ENCODE measurements around the gene EYS. TPM values are rescaled to one million over a fixed set of nuclear protein-coding genes. Genes with fewer than 3 reads are reported as not detected.

EYS gene
- total RNA-seq, 4 donors from 2014 or later = under 0.01 TPM; not detected in 3

- WGBS = 95% methylated on average over 2 of the region's 2 CpGs
- Histone ChIP-seq H3K36me3 (peaks cover 19 to 95% (median 60%) of the 10 kb centered on the region in 4 donors), H3K4me1 (no peaks in the 10 kb centered on the region)
Measured at GRCh38 chr6:63705707-63706106, 2001.3 kb downstream of the EYS start.

DNA sequence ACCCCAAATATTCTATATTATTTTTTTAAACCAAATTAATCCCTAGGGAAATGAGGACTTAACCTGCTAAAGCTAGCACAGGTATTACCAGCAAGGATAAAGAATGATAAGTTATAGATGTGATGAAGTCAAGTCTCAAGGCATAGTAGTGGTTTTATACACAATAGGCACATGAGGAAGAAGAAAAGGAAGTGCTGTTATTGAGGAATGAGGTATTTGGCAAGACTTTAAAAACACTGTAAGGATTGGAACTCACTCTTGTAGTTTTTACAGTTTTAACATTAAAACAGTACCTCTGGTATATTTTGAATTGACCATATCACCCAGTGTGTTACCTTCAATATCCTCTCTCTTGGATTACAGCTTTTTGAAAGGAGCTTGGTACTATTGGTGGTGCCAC lies 2016.8 kb downstream of the EYS start:
- no peak for DNase-seq (ENCODE audit: extremely low spot score)
- Histone ChIP-seq H3K27ac (replicated peaks in 1 of 4) (no peak overlapping the region), H3K27me3 (no peaks in the 10 kb centered on the region), H3K4me3 (no peak overlapping the region), H3K36me3 (peaks cover 0 to 10% (median 3%) of the 10 kb centered on the region in 4 donors), H3K9me3 (no peaks in the 10 kb centered on the region), H3K4me1 (no peaks in the 10 kb centered on the region)
- TF ChIP-seq POLR2AphosphoS5 (IDR thresholded peaks at IDR 0.05) (no peak), CTCF (IDR thresholded peaks at IDR 0.05) (no peak)
- intact Hi-C loops (cut with DNase I) = no loop called here

More at GRCh38 chr6:63705707-63706106, 2001.3 kb downstream of the EYS start:
- TF ChIP-seq POLR2A (IDR thresholded peaks at IDR 0.05; ENCODE audit: low read depth) (no peak), CTCF (IDR thresholded peaks at IDR 0.05) (no peak), EP300 (IDR thresholded peaks at IDR 0.05) (no peak), POLR2AphosphoS5 (IDR thresholded peaks at IDR 0.05) (no peak)
- intact Hi-C loops (cut with DNase I) = no loop called here
- Histone ChIP-seq H3K4me3 (no peak overlapping the region), H3K27me3 (no peaks in the 10 kb centered on the region), H3K9me3 (no peaks in the 10 kb centered on the region), H3K27ac (replicated peaks in 1 of 4) (no peak overlapping the region)
- no peak for DNase-seq (ENCODE audit: extremely low spot score)

- DNase-seq (ENCODE audit: extremely low spot score) = no peak
- Histone ChIP-seq H3K4me3 (no peak overlapping the region), H3K9me3 (no peaks in the 10 kb centered on the region), H3K4me1 (no peaks in the 10 kb centered on the region), H3K27ac (replicated peaks in 1 of 4) (no peak overlapping the region), H3K27me3 (no peaks in the 10 kb centered on the region), H3K36me3 (peaks cover 0 to 15% (median 7%) of the 10 kb centered on the region in 4 donors)
- no peak for TF ChIP-seq EP300 (IDR thresholded peaks at IDR 0.05)
- no peak for TF ChIP-seq CTCF (IDR thresholded peaks at IDR 0.05)
- 89% methylated on average over 2 of the region's 2 CpGs for WGBS
- intact Hi-C loops (cut with DNase I) = no loop called here
Measured at GRCh38 chr6:63689421-63689820, 2017.6 kb downstream of the EYS start.

DNA sequence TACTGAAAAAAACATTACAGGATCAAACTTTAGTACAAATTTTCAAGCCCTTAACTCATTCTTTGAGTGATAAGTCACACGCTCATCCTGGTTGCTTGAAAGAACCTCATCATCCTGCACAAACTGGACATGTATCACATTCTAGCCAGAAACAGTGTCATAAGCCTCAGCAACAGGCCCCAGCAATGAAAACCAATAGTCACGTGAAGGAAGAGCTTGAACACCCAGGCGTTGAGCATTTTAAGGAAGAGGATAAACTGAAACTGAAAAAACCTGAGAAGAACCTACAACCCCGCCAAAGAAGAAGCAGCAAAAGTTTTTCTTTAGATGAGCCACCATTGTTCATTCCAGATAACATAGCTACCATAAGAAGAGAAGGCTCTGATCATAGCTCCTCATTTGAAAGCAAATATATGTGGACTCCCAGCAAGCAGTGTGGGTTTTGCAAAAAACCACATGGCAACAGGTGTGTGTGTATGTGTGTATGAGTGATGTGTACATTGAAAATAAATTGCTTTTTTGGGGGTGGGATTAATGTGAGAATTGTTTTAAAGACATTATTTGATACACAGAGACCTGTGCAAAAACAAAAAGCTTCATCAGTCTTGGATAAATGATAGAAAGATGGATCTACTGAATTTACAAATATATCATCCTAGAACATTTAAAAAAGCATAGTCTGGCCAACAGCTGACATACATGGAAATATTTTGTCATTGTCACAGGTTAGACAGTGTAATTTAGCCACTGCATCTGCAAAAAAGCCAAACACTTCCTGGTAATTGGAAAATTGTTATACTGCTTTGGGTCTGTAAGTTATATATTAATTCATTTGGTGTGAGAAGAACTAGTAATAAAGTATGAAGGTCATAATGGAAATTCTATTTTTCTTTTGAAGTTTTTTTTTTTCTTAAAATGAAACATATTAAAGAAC lies 2021.3 kb downstream of the EYS start:
- Histone ChIP-seq H3K27me3 (no peaks in the 10 kb centered on the region), H3K36me3 (peaks cover 0 to 19% (median 12%) of the 10 kb centered on the region in 4 donors), H3K4me1 (peaks cover 0 to 8% (median 5%) of the 10 kb centered on the region in 4 donors), H3K9me3 (no peaks in the 10 kb centered on the region), H3K4me3 (no peak overlapping the region), H3K27ac (replicated peaks in 1 of 4) (no peak overlapping the region)
- WGBS = 87% methylated on average over 4 of the region's 4 CpGs
- intact Hi-C loops (cut with DNase I) = no loop called here
- no peak for TF ChIP-seq CTCF (IDR thresholded peaks at IDR 0.05)
- no peak for TF ChIP-seq EP300 (IDR thresholded peaks at IDR 0.05)
- no peak for TF ChIP-seq POLR2AphosphoS5 (IDR thresholded peaks at IDR 0.05)
- TF ChIP-seq POLR2A (IDR thresholded peaks at IDR 0.05; ENCODE audit: low read depth) = no peak
- no peak for DNase-seq (ENCODE audit: extremely low spot score)
